T-cell (primary cell): ENCODE results near the gene GCAT. TPM values are rescaled to one million over a fixed set of nuclear protein-coding genes. Genes with fewer than 3 reads are reported as not detected.
A peak's percentile ranks its signal among the peaks of the same experiment; 100 is the strongest.

ENCODE experiments used
- ATAC-seq, 4 experiments: fragments of 200-7000 bp in 3 of 4; fragments of 150-1000 bp in 1 of 4; cut with Tn5 transposase; replicated peaks in 1 of 4; 1 replicate in 3 of 4; 2 replicates in 1 of 4; pipeline ENCODE4 v1.10.0; 2021; ENCODE audit warnings: moderate library complexity in 3 of 4, mild to moderate bottlenecking in 2 of 4, moderate number of reproducible peaks in 1 of 4
- CTCF ChIA-PET, 2 donors: fragments of 300-600 bp; sonication (Branson Sonifier 250); formaldehyde crosslinking; loops; one replicate each; lab custom pipeline; 2022; ENCODE audit warnings: antibody characterized with exemption in 2 of 2; lab: Charles Lee
- POLR2A ChIA-PET, 2 donors: fragments of 300-600 bp; sonication (Branson Sonifier 250); formaldehyde crosslinking; loops; one replicate each; lab custom pipeline; 2022; ENCODE audit warnings: antibody characterized with exemption in 2 of 2; lab: Charles Lee
- DNase-seq, 35 experiments: peaks; one replicate each; pipeline versions ENCODE4 v3.0.0 to v3.0.0-alpha.2; 2013 to 2023
- H3K27ac ChIP-seq: one replicate; pipeline ENCODE4 v1.5.1; 2013; ENCODE audit warnings: low read length
- H3K27me3 ChIP-seq, 2 experiments: replicated peaks in 1 of 2; 1 replicate in 1 of 2; 2 replicates in 1 of 2; pipeline versions ENCODE4 v1.6.1 to v1.7.0; 2013; ENCODE audit warnings: low read length in 1 of 2, mixed read lengths in 1 of 2; ENCODE audit not compliant: control insufficient read depth in 2 of 2, insufficient read depth in 2 of 2; ENCODE audit errors: extremely low read depth in 1 of 2
- H3K36me3 ChIP-seq, 2 donors: 1 replicate in 1 of 2; 2 replicates in 1 of 2; pipeline versions ENCODE4 v1.6.1 to v1.7.0; 2013; ENCODE audit warnings: low read length in 1 of 2; ENCODE audit not compliant: control insufficient read depth in 2 of 2, insufficient read depth in 1 of 2; ENCODE audit errors: extremely low read depth in 1 of 2
- H3K4me1 ChIP-seq, 2 experiments: 1 replicate in 1 of 2; 2 replicates in 1 of 2; pipeline versions ENCODE4 v1.6.1 to v1.7.0; 2013; ENCODE audit warnings: low read length in 2 of 2, mixed read lengths in 1 of 2; ENCODE audit not compliant: insufficient read depth in 2 of 2, control insufficient read depth in 1 of 2; ENCODE audit errors: extremely low read depth in 1 of 2
- H3K4me3 ChIP-seq, 2 donors: 1 replicate in 1 of 2; 2 replicates in 1 of 2; pipeline versions ENCODE4 v1.5.1 to v1.7.0; 2013; ENCODE audit warnings: mild to moderate bottlenecking in 2 of 2, low read length in 1 of 2, moderate library complexity in 1 of 2; ENCODE audit not compliant: control insufficient read depth in 1 of 2; ENCODE audit errors: extremely low read depth in 1 of 2
- H3K9me3 ChIP-seq: 2 replicates; pipeline ENCODE4 v1.7.0; 2013
- H3K27ac Mint-ChIP-seq, 2 donors: one replicate each; pipeline ENCODE4 v1.8.0; 2020 to 2021; ENCODE audit warnings: mild to moderate bottlenecking in 2 of 2, mixed read lengths in 2 of 2
- H3K27me3 Mint-ChIP-seq, 2 donors: one replicate each; pipeline ENCODE4 v1.8.0; 2021 to 2022; ENCODE audit warnings: mixed read lengths in 2 of 2
- H3K36me3 Mint-ChIP-seq: one replicate; pipeline ENCODE4 v1.8.0; 2021; ENCODE audit warnings: mixed read lengths
- H3K4me1 Mint-ChIP-seq, 3 donors: one replicate each; pipeline ENCODE4 v1.8.0; 2020 to 2022; ENCODE audit warnings: mixed read lengths in 3 of 3, mild to moderate bottlenecking in 1 of 3
- H3K4me3 Mint-ChIP-seq, 3 donors: one replicate each; pipeline ENCODE4 v1.8.0; 2020 to 2022; ENCODE audit warnings: mild to moderate bottlenecking in 3 of 3, mixed read lengths in 3 of 3, moderate library complexity in 3 of 3
- H3K9me3 Mint-ChIP-seq, 3 donors: one replicate each; pipeline ENCODE4 v1.8.0; 2020 to 2022; ENCODE audit warnings: mixed read lengths in 3 of 3
- WGBS: methylation state at CpG from one replicate; pipeline ENCODE4 v1.1.5; 2013; ENCODE audit warnings: missing lambda C conversion rate; ENCODE audit not compliant: insufficient coverage; 5-methylcytosine and 5-hydroxymethylcytosine counted together
- total RNA-seq, 35 experiments: library from RNA in 6 of 35; stranded (reverse) in 6 of 35; fragments of 120-200 nt in 1 of 35; gene quantifications; one replicate each; pipeline versions ENCODE4 v1.2.1 to v1.2.4 and lab custom pipeline; 2013 to 2026

Gene GCAT
- total RNA-seq, 5 donors from 2014 or later (not counting 1 experiment from before 2014, with no cell fraction given): 1.2 to 3.5 (median 2.3) TPM

GRCh38 chr22:37819105-37819433 lies 11.3 kb downstream of the GCAT start:
- Histone ChIP-seq H3K4me1 (peaks cover 3 to 20% of the 10 kb centered on the region in 2 experiments), H3K4me3 (peak overlapping the region; percentile 40 to 65), H3K27me3 (peaks cover 0 to 79% of the 10 kb centered on the region in 2 experiments), H3K27ac (no peak overlapping the region), H3K9me3 (no peaks in the 10 kb centered on the region), H3K36me3 (no peaks in the 10 kb centered on the region)
- 53% methylated on average over 8 of the region's 14 CpGs for WGBS
- Mint-ChIP-seq H3K9me3 (no peaks in the 10 kb centered on the region), H3K4me1 (peaks cover 13 to 15% (median 13%) of the 10 kb centered on the region in 3 donors), H3K36me3 (no peaks in the 10 kb centered on the region), H3K4me3 (peak overlapping the region; percentile 39 to 66 (median 62)), H3K27ac (no peak overlapping the region), H3K27me3 (peaks cover 21 to 22% of the 10 kb centered on the region in 2 donors)
- DNase-seq (no peak), ATAC-seq (peak in 1 of 4 experiments; percentile 31)
- ChIA-PET CTCF (interaction anchor here in 1 of 2 donors (0.5 to 3.5 kb wide), 7 partner anchors 9 to 211 kb away, joined by 3 to 41 read pairs (median 5); partner anchors contain the start of genes ANKRD54 and GGA1), POLR2A (no interaction called here)

GRCh38 chr22:37820350-37820749 lies 12.6 kb downstream of the GCAT start:
- no peaks in the 10 kb centered on the region for H3K36me3 ChIP-seq
- no peak overlapping the region for H3K4me3 Mint-ChIP-seq
- no peak overlapping the region for H3K27ac ChIP-seq
- peaks cover 0 to 75% of the 10 kb centered on the region in 2 experiments for H3K27me3 ChIP-seq
- CTCF ChIA-PET: interaction anchor here (0.6 to 3.5 kb wide), 3 partner anchors 11 to 43 kb away, joined by 3 to 41 read pairs (median 8); no protein-coding TSS in a partner anchor
- peaks cover 24 to 25% of the 10 kb centered on the region in 2 donors for H3K27me3 Mint-ChIP-seq
- ATAC-seq (no peak), DNase-seq (no peak)
- no peak overlapping the region for H3K4me3 ChIP-seq
- peaks cover 13 to 18% (median 15%) of the 10 kb centered on the region in 3 donors for H3K4me1 Mint-ChIP-seq
- POLR2A ChIA-PET: no interaction called here
- H3K9me3 ChIP-seq: no peaks in the 10 kb centered on the region
- H3K4me1 ChIP-seq: peaks cover 3 to 24% of the 10 kb centered on the region in 2 experiments
- H3K27ac Mint-ChIP-seq: no peak overlapping the region
- H3K36me3 Mint-ChIP-seq: no peaks in the 10 kb centered on the region
- no peaks in the 10 kb centered on the region for H3K9me3 Mint-ChIP-seq
- WGBS: 94% methylated on average over 5 of the region's 5 CpGs

- WGBS: 67% methylated on average over 5 of the region's 8 CpGs
- ChIA-PET CTCF (no interaction called here), POLR2A (no interaction called here)
- no peak for DNase-seq
- H3K36me3 Mint-ChIP-seq: no peaks in the 10 kb centered on the region
- Histone ChIP-seq H3K27me3 (peaks cover 0 to 62% of the 10 kb centered on the region in 2 experiments), H3K9me3 (no peaks in the 10 kb centered on the region), H3K36me3 (no peaks in the 10 kb centered on the region), H3K27ac (no peak overlapping the region), H3K4me1 (peaks cover 3 to 23% of the 10 kb centered on the region in 2 experiments), H3K4me3 (no peak overlapping the region)
- H3K27me3 Mint-ChIP-seq: peaks cover 25 to 27% of the 10 kb centered on the region in 2 donors
- ATAC-seq: no peak
- no peak overlapping the region for H3K27ac Mint-ChIP-seq
- no peak overlapping the region for H3K4me3 Mint-ChIP-seq
- H3K9me3 Mint-ChIP-seq: no peaks in the 10 kb centered on the region
- peaks cover 17 to 23% (median 17%) of the 10 kb centered on the region in 3 donors for H3K4me1 Mint-ChIP-seq
Measured at GRCh38 chr22:37822079-37822833, 14.5 kb downstream of the GCAT start.

- CTCF ChIA-PET: interaction anchor here in 1 of 2 donors (0.6 kb wide), 1 partner anchor 114 kb away, joined by 3 read pairs; no protein-coding TSS in a partner anchor
- no peak within 1 kb of the TSS for H3K27ac Mint-ChIP-seq
- H3K9me3 ChIP-seq: no peaks in the 10 kb centered on the region
- H3K27me3 Mint-ChIP-seq: peaks cover 22 to 27% of the 10 kb centered on the region in 2 donors
- no peaks in the 10 kb centered on the region for H3K9me3 Mint-ChIP-seq
- peaks cover 0 to 52% of the 10 kb centered on the region in 2 experiments for H3K27me3 ChIP-seq
- H3K36me3 Mint-ChIP-seq: peaks cover 4% of the 10 kb centered on the region
- WGBS: 88% methylated on average over 13 of the region's 21 CpGs
- no peak for ATAC-seq
- H3K4me3 ChIP-seq: no peak within 1 kb of the TSS
- peaks cover 0 to 12% of the 10 kb centered on the region in 2 experiments for H3K4me1 ChIP-seq
- H3K27ac ChIP-seq: no peak within 1 kb of the TSS
- DNase-seq: no peak
- H3K4me3 Mint-ChIP-seq: peak within 1 kb of the TSS; percentile 30 to 51 (median 34)
- H3K36me3 ChIP-seq: no peaks in the 10 kb centered on the region
- H3K4me1 Mint-ChIP-seq: peaks cover 8 to 14% (median 9%) of the 10 kb centered on the region in 3 donors
- POLR2A ChIA-PET: interaction anchor here in 1 of 2 donors (0.6 kb wide), 1 partner anchor 77 kb away, joined by 3 read pairs; no protein-coding TSS in a partner anchor
Measured at GRCh38 chr22:37823134-37823985, 15.6 kb downstream of the GCAT start, which contains the start of gene GALR3. TSS of gene GALR3 (plus strand) at chr22:37823382. CDS start at chr22:37823407, 25 bp downstream.

GRCh38 chr22:37824674-37825641 lies 17.2 kb downstream of the GCAT start:
- Mint-ChIP-seq H3K4me3 (peak overlapping the region; percentile 37 to 59 (median 51)), H3K27ac (no peak overlapping the region), H3K36me3 (peaks cover 9% of the 10 kb centered on the region), H3K4me1 (peaks cover 5 to 9% (median 8%) of the 10 kb centered on the region in 3 donors), H3K9me3 (no peaks in the 10 kb centered on the region), H3K27me3 (peaks cover 22 to 24% of the 10 kb centered on the region in 2 donors)
- no peaks in the 10 kb centered on the region for H3K9me3 ChIP-seq
- peaks cover 0 to 6% of the 10 kb centered on the region in 2 donors for H3K36me3 ChIP-seq
- POLR2A ChIA-PET: no interaction called here
- H3K4me3 ChIP-seq: peak overlapping the region in 1 of 2 donors; percentile 44
- CTCF ChIA-PET: interaction anchor here in 1 of 2 donors (0.6 kb wide), 1 partner anchor 1504 kb away, joined by 7 read pairs; no protein-coding TSS in a partner anchor
- H3K4me1 ChIP-seq: peaks cover 0 to 3% of the 10 kb centered on the region in 2 experiments
- H3K27ac ChIP-seq: no peak overlapping the region
- 14% methylated on average over 135 of the region's 135 CpGs for WGBS
- ATAC-seq (peak in 3 of 4 experiments; percentile 41 to 62 (median 44)), DNase-seq (peak in 1 of 35 experiments; percentile 25)
- H3K27me3 ChIP-seq: peaks cover 0 to 41% of the 10 kb centered on the region in 2 experiments
